Measurements from ENCODE around the gene SRCIN1. TPM values are rescaled to one million over a fixed set of nuclear protein-coding genes. Genes with fewer than 3 reads are reported as not detected.
"Not testable (repeated sequence)": the region's sequence is repeated elsewhere in the genome, so short reads cannot be mapped to it uniquely, and the experiment has no call there.

SRCIN1 gene
- total RNA-seq, 2 donors from 2014 or later, result 11.2 to 19.8 TPM

- H3K9me3 ChIP-seq, result no peaks in the 10 kb centered on the region
- 100% methylated on average over 1 of the region's 1 CpG for WGBS, 2 donors
- no peaks in the 10 kb centered on the region for H3K36me3 ChIP-seq (replicated peaks in 1 of 2; ENCODE audit: insufficient read depth in 1 of 2, low read depth in 2 of 2)
- no peak for ATAC-seq
- DNase-seq, result no peak
- peaks cover 0 to 13% of the 10 kb centered on the region in 2 donors for H3K27me3 ChIP-seq
- H3K27ac ChIP-seq, result no peak overlapping the region
- intact Hi-C loops (cut with DNase I), result no loop called here
- no peak overlapping the region for H3K4me3 ChIP-seq
- H3K4me1 ChIP-seq, result peaks cover 4% of the 10 kb centered on the region
- no peak for TF ChIP-seq CTCF (IDR thresholded peaks at IDR 0.05)
- TF ChIP-seq POLR2A (IDR thresholded peaks at IDR 0.05), result no peak
Measured at GRCh38 chr17:38653230-38653629, 47.5 kb upstream of the SRCIN1 start.

DNA sequence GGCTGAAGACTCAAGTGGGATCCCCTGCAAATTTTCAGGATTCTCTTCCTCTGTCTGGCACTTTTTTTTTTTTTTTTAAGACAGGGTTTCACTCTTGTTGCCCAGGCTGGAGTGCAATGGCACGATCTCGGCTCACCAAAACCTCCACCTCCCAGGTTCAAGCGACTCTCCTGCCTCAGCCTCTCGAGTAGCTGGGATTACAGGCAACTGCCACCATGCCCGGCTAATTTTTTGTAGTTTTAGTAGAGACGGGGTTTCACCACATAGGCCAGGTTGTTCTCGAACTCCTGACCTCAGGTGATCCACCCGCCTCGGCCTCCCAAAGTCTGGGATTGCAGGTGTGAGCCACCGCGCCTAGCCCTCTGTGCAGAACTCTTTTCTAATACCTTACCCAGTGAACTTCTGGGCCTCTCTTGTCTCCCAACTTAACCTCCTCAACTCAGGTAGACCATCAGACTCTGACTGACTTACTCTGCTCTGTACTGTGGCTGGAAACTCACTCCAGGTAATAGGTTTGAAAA lies 45.0 kb upstream of the SRCIN1 start:
- WGBS, 2 donors, result 81% methylated on average over 11 of the region's 11 CpGs
- H3K9me3 ChIP-seq; H3K27ac ChIP-seq; DNase-seq; H3K36me3 ChIP-seq (replicated peaks in 1 of 2; ENCODE audit: insufficient read depth in 1 of 2, low read depth in 2 of 2); H3K4me3 ChIP-seq; H3K4me1 ChIP-seq; ATAC-seq; intact Hi-C loops (cut with DNase I): not testable (repeated sequence)
- H3K27me3 ChIP-seq, result peaks cover 0 to 11% of the 10 kb centered on the region in 2 donors

DNA sequence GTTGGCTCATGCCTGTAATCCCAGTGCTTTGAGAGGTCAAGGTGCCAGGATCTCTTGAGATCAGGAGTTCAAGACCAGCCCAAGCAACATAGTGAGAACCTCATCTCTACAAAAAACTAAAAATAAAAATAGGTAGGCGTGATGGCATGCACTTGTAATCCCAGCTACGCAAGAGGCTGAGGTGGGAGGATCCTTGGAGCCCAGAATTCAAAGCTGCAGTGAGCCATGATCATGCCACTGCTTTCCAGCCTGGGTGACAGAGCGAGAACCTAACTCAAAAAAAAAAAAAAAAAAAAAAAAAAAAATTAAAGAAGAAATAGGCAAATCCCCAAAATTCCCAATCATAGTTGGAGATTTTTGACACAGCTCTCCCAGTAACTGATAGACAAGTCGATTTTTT lies 32.2 kb upstream of the SRCIN1 start:
- no peak for DNase-seq
- no peak overlapping the region for H3K4me3 ChIP-seq
- H3K4me1 ChIP-seq, result no peaks in the 10 kb centered on the region
- H3K27me3 ChIP-seq, result no peaks in the 10 kb centered on the region
- no peaks in the 10 kb centered on the region for H3K9me3 ChIP-seq
- no peak overlapping the region for H3K27ac ChIP-seq
- intact Hi-C loops (cut with DNase I), result no loop called here
- no peak for ATAC-seq
- no peak for TF ChIP-seq POLR2A (IDR thresholded peaks at IDR 0.05)
- no peak for TF ChIP-seq CTCF (IDR thresholded peaks at IDR 0.05)
- 93 to 97% methylated on average over 4 of the region's 4 CpGs for WGBS, 2 donors
- H3K36me3 ChIP-seq (replicated peaks in 1 of 2; ENCODE audit: insufficient read depth in 1 of 2, low read depth in 2 of 2), result no peaks in the 10 kb centered on the region

- Histone ChIP-seq H3K36me3 (replicated peaks in 1 of 2; ENCODE audit: insufficient read depth in 1 of 2, low read depth in 2 of 2) (no peaks in the 10 kb centered on the region), H3K4me3 (no peak overlapping the region), H3K9me3 (no peaks in the 10 kb centered on the region), H3K4me1 (no peaks in the 10 kb centered on the region), H3K27ac (no peak overlapping the region), H3K27me3 (no peaks in the 10 kb centered on the region)
- ATAC-seq (no peak), DNase-seq (peak in 1 of 4 donors; percentile 11)
- TF ChIP-seq POLR2A (IDR thresholded peaks at IDR 0.05), result no peak
- TF ChIP-seq CTCF (IDR thresholded peaks at IDR 0.05), result no peak
- intact Hi-C loops (cut with DNase I), result no loop called here
- 64 to 65% methylated on average over 8 to 9 of the region's 9 CpGs for WGBS, 2 donors
Measured at GRCh38 chr17:38636054-38636453, 30.3 kb upstream of the SRCIN1 start.

- TF ChIP-seq POLR2A (IDR thresholded peaks at IDR 0.05), result no peak
- TF ChIP-seq CTCF (IDR thresholded peaks at IDR 0.05), result no peak
- no peaks in the 10 kb centered on the region for H3K4me1 ChIP-seq
- WGBS, 2 donors, result 59 to 64% methylated on average over 6 of the region's 6 CpGs
- ATAC-seq (no peak), DNase-seq (no peak)
- no peak overlapping the region for H3K4me3 ChIP-seq
- no peaks in the 10 kb centered on the region for H3K9me3 ChIP-seq
- no peak overlapping the region for H3K27ac ChIP-seq
- H3K36me3 ChIP-seq (replicated peaks in 1 of 2; ENCODE audit: insufficient read depth in 1 of 2, low read depth in 2 of 2), result no peaks in the 10 kb centered on the region
- H3K27me3 ChIP-seq, result no peaks in the 10 kb centered on the region
- intact Hi-C loops (cut with DNase I), result no loop called here
Measured at GRCh38 chr17:38632334-38632733, 26.6 kb upstream of the SRCIN1 start.
